PC-9 (cell line): ENCODE measurements around the gene VANGL2.
"Not testable (repeated sequence)": the region's sequence is repeated elsewhere in the genome, so short reads cannot be mapped to it uniquely, and the experiment has no call there.

Experiments
- CTCF ChIP-seq: fragments of 200-600 bp; sonication (generic); conservative IDR thresholded peaks from 2 replicates; pipeline ENCODE4 v1.6.1; 2017; ENCODE audit warnings: mixed run types, antibody characterized with exemption, mild to moderate bottlenecking, moderate library complexity
- EZH2 ChIP-seq: fragments of 200-600 bp; sonication (generic); IDR thresholded peaks from 2 replicates; pipeline ENCODE4 v1.8.0; 2017; ENCODE audit warnings: antibody characterized with exemption, low read depth

GRCh38 chr1:160388406-160388805, 12.0 kb upstream of the VANGL2 start:
- not testable (repeated sequence) for TF ChIP-seq EZH2, CTCF
